HG03060 (cell line): ENCODE data around the gene ARL6IP5.

Source experiments
- ATAC-seq: cut with Tn5 transposase; IDR thresholded peaks from one replicate; pipeline ENCODE4 v1.9.1; 2021; ENCODE audit warnings: low read depth, moderate number of reproducible peaks; ENCODE audit not compliant: unreplicated experiment

ARL6IP5 gene, protein sequence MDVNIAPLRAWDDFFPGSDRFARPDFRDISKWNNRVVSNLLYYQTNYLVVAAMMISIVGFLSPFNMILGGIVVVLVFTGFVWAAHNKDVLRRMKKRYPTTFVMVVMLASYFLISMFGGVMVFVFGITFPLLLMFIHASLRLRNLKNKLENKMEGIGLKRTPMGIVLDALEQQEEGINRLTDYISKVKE

GRCh38 chr3:69084326-69085167 lies at the start of gene ARL6IP5:
Gene ARL6IP5 (plus strand): TSS chr3:69084937. CDS start chr3:69085048, 111 bp downstream.
- peak; percentile 37 for ATAC-seq

GRCh38 chr3:69044608-69045007 lies 40.1 kb upstream of the ARL6IP5 start:
- ATAC-seq: no peak

- no peak for ATAC-seq
These were observed 35.7 kb upstream of the ARL6IP5 start for GRCh38 chr3:69048990-69049389.

DNA sequence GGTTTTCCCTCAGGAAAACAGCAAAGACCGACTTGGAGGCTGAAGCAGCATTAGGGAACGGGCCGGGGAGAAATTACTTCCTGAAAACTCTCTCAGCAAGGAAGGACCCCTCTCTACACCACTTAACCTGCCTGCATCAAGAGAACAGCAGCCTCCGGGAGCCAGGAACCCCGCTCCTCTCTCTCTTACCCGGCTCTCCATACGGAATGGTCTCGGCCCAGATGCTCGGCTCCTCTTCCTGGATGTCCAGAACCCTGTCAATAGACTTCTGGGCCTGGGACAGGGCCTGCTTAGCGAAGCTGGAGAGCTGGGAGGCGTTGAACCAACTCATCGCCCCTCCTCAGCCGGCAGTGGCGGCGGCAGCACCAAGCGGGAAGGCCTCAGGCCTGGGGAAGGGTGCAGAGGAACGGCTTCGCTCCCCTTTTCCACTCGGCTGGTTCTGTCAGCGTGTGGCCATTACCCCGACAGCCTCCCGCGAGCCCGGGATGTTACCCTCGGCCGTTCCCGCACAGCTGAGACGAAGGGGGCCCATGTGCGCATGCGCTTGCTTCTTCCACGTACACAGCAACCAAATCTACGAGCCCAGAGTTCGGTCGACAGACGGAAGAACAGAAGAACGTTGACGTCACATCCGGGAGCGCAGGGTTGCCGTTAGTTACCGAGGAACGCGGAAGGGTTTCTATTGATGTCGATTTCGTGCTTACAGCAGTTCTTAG lies 32.8 kb upstream of the ARL6IP5 start, which contains the start of gene TMF1:
TMF1 (minus strand) TSS at position 578 of the 716 bp plus-strand sequence; CDS start at position 331, 247 bp downstream.
- ATAC-seq: peak; percentile 97

DNA sequence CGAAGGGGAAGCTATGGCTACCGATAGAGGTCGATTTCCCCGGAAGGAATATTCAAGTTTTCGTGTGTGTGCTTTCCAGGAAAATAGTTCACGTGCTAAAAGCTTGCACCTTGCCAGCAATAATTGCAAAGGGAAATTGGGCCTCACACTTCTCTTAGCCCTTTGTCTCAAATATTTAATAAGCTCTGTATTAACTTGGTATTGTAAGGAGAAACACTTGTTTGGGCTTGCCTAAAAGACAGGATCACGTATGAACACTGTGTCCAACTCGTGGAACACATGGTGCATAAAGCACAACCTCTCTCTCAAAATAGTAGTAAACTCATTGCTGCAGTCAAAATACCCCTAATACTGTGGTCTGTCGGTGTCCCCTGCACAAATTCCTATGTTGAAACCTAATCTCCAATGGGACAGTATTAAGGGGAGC lies 32.3 kb upstream of the ARL6IP5 start:
- no peak for ATAC-seq

DNA sequence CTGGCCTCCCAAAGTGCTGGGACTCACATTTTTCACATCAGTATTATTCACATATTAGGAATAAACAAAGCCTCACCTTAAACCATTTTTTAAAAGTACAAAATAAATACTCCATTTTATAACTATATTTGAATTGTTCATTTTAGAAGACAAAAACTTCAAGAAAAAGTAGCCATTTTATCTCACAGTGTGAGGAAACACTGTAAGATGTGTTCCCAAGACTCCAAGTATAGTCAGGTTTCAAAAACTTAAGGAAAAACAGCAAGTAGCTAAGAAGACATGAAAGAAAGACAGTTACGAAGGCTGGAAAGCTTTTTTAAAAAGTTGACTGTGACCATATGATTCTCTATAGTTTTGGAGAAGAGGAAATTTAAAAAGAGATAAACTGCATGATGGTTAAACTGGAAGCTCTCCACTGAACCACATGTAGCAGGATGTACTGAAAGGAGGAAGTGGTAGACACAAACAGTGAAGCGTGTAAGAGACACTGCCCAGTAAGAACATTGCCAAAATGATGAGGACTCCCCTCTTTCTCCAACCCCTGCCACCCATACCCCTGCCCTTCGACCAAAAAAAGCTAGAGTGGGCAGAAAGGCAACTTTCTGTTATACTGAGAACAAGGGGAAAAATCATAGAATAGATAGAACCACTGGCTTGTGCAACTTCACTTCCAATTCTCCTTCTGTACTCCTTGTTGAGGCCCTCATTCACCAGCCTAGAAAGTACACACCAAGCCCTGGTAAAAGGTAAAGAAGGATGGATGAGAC lies 26.4 kb upstream of the ARL6IP5 start:
- peak; percentile 95 for ATAC-seq

- ATAC-seq: no peak
These were observed 25.9 kb upstream of the ARL6IP5 start for GRCh38 chr3:69058947-69059224.

- no peak for ATAC-seq
These were observed 25.0 kb upstream of the ARL6IP5 start for GRCh38 chr3:69059688-69060087.

DNA sequence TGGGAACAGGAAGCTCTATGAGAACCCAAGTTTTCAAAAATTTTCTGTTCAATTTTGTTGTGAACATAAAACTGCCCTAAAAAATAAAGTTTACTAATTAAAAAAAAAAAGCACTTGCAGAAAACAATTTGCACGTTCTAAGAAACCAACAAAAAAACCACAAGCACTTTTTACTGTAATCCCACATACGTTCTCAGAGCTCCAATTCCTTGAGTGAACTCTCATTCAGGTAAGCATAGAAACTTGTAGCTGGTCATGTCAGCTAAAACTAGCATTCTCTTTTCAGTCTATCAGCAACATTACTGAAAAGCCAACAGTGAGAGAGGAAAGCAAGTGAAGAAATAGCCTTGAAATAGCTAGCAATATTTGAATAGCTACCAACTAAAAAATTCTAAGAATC lies 21.1 kb upstream of the ARL6IP5 start:
- ATAC-seq: no peak

DNA sequence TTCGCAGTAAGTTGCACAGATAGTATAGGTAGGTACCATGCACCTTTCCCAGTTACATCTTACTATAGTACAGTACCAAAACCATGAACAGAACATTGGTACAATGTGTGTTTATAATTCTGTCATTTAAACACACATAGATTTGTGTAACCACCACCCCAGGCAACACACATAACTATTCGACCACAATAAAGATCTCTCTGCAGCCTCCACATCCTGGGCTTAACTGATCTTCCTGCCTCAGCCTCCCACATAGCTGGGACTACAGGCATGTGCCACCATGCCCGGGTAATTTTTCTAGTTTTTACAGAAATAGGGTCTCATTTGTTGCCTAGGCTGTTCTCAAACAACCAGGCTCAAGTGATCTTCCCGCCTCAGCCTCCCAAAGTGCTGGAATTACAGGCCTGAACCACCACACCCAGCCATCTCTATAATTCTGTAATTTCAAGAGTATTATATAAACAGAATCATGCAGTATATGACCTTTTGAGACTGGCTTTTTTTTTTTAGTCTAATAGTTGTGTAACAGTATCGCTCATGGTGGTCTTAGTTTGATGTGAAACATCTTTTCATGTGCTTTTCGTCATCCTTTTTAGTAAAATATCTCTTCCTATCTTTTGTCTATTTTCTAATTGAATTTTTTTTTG lies 19.3 kb upstream of the ARL6IP5 start:
- ATAC-seq: no peak

DNA sequence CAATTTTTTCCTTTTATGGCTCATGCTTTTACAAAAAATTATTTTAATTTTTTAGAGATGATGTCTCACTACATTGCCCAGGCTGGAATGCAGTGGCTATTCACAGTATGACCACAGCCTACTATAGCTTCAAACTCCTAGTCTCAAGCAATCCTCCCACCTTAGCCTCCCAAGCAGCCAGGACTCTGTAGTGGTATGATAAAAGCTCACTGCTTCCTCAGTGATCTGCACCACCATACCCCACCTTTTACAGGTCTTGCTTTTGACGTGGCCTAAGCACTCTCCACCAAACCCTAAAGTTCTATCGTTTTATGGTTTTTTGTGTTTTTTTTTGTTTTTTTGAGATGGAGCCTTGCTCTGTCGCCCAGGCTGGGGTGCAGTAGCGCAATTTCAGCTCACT lies 18.6 kb upstream of the ARL6IP5 start:
- ATAC-seq: no peak

DNA sequence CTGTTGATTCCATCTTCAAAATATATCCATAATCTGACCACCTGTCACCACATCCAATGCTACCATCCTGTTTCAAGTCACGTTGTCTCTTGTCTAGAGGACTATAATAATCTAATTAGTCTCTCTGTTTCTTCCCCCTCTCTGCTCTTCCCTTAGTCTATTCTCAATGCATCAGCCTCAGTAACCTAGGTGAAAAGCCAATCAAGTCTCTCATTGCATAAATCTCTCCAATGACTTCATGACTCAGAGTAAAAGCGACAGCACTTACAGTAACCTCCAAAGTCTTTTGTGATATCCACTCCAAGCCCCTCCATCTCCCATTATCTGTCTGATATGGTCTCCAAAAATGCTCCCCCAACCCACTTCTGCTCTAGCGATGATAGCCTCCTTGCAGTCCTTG lies 11.8 kb upstream of the ARL6IP5 start:
- no peak for ATAC-seq

- ATAC-seq: no peak
These were observed 5.2 kb upstream of the ARL6IP5 start for GRCh38 chr3:69079269-69080159.

- no peak for ATAC-seq
These were observed 4.4 kb upstream of the ARL6IP5 start, which contains the start of gene UBA3 for GRCh38 chr3:69080233-69080920. Gene UBA3 (minus strand): TSS chr3:69080365. CDS start chr3:69080353, 12 bp downstream.

GRCh38 chr3:69081583-69082262 lies 3.0 kb upstream of the ARL6IP5 start:
- no peak for ATAC-seq

- ATAC-seq: no peak
These were observed 2.4 kb upstream of the ARL6IP5 start for GRCh38 chr3:69082361-69082760.

DNA sequence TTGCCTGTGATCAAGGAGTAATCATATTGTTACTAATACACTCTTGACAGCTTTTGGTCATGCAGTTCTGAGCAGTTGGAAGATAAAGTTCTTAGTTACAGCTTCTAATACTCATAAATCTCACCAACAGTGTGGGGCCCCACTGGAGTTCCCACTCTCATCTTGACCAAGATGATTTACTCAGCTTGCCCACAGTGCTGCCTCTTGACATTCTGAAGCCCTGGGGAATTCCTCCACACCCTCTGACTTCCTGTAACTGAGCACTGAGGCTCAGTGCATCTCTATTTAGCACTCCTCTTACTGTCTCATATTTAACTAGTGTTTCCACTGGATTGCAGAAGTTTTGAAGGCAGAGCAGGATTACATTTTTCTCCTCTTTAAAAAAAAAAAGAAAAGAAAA lies 1.9 kb upstream of the ARL6IP5 start:
- peak; percentile 66 for ATAC-seq
